ENCODE results near the gene HDAC9. TPM values are rescaled to one million over a fixed set of nuclear protein-coding genes. Genes with fewer than 3 reads are reported as not detected.
"Not testable (repeated sequence)": the region's sequence is repeated elsewhere in the genome, so short reads cannot be mapped to it uniquely, and the experiment has no call there.

Gene HDAC9
- total RNA-seq, 1 donor from 2014 or later = 52.7 TPM

DNA sequence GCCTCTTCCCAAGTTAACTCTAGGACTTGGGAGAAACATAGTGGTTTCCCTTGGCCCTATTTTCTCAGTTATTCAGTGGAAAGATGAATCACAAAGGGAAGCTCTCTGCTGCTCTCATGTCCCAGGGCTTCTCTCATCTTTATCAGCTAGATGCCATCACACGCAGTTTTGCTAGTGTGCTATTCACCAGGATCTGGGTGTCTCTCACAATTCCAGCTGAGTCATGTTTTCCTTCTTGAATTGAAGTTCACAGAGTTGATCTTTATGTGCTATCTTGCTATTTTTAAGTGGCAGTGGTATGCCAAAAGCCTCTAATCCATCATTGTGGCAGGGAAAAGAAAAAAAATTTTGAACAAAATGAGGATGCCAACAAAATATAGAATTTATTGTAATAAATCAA lies 520.6 kb downstream of the HDAC9 start:
- H3K27ac ChIP-seq (ENCODE audit: low read depth, low read length) = no peak overlapping the region
- H3K4me3 ChIP-seq (ENCODE audit: low read length in 3 of 3) = no peak overlapping the region
- H3K27me3 ChIP-seq (ENCODE audit: control insufficient read depth in 3 of 3, insufficient read depth in 3 of 3, low read length in 3 of 3) = no peaks in the 10 kb centered on the region
- H3K4me1 ChIP-seq (ENCODE audit: control insufficient read depth in 3 of 3, insufficient read depth in 3 of 3, low read length in 3 of 3) = no peaks in the 10 kb centered on the region
- H3K9ac ChIP-seq (ENCODE audit: low read depth in 1 of 3, low read length in 3 of 3) = no peak overlapping the region
- peaks cover 0 to 3% (median 0%) of the 10 kb centered on the region in 3 donors for H3K9me3 ChIP-seq (ENCODE audit: control insufficient read depth in 3 of 3, low read length in 3 of 3)
- H3K36me3 ChIP-seq (ENCODE audit: control insufficient read depth in 3 of 3, insufficient read depth in 3 of 3, low read length in 3 of 3) = no peaks in the 10 kb centered on the region

DNA sequence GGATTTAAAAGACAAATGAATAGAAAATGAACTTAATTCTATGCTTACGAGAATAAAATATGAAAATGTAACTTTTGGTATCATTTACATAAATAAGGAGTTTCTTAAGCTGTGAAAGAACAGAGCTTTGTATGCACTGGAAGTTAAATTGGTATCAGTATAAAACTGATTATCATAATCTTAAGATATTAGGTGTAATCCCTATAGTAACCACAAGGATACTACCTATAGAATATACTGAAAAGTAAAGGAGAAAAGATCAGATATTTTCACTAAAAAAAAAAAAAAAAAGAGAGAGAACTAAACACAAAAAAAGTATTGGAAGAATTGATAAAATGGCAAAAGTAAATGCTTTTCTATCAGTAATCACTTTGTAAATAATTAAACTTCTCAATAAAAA lies 521.8 kb downstream of the HDAC9 start:
- no peaks in the 10 kb centered on the region for H3K36me3 ChIP-seq (ENCODE audit: control insufficient read depth in 3 of 3, insufficient read depth in 3 of 3, low read length in 3 of 3)
- no peak overlapping the region for H3K9ac ChIP-seq (ENCODE audit: low read depth in 1 of 3, low read length in 3 of 3)
- no peaks in the 10 kb centered on the region for H3K4me1 ChIP-seq (ENCODE audit: control insufficient read depth in 3 of 3, insufficient read depth in 3 of 3, low read length in 3 of 3)
- H3K9me3 ChIP-seq (ENCODE audit: control insufficient read depth in 3 of 3, low read length in 3 of 3) = peaks cover 0 to 3% (median 0%) of the 10 kb centered on the region in 3 donors
- H3K27ac ChIP-seq (ENCODE audit: low read depth, low read length) = no peak overlapping the region
- no peaks in the 10 kb centered on the region for H3K27me3 ChIP-seq (ENCODE audit: control insufficient read depth in 3 of 3, insufficient read depth in 3 of 3, low read length in 3 of 3)
- H3K4me3 ChIP-seq (ENCODE audit: low read length in 3 of 3) = no peak overlapping the region

DNA sequence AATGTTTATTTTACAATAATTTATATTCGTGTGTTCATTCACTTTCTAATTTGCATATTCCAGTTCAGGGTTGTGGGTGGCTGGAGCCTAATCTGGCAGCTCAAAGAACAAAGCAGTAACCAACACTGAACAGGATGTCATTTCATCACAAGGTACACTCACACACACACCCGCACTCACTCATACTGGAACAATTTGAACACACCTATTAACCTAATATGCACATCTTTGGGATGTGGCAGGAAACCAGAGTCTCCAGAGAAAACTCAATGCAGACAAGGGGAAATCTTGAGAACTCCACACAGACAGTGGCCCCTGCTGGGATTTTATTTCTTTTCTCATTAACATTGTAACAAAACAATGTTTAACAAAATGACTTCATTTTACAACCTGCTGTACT lies 524.5 kb downstream of the HDAC9 start:
- H3K4me3 ChIP-seq (ENCODE audit: low read length in 3 of 3) = no peak overlapping the region
- no peaks in the 10 kb centered on the region for H3K4me1 ChIP-seq (ENCODE audit: control insufficient read depth in 3 of 3, insufficient read depth in 3 of 3, low read length in 3 of 3)
- H3K9ac ChIP-seq (ENCODE audit: low read depth in 1 of 3, low read length in 3 of 3) = no peak overlapping the region

DNA sequence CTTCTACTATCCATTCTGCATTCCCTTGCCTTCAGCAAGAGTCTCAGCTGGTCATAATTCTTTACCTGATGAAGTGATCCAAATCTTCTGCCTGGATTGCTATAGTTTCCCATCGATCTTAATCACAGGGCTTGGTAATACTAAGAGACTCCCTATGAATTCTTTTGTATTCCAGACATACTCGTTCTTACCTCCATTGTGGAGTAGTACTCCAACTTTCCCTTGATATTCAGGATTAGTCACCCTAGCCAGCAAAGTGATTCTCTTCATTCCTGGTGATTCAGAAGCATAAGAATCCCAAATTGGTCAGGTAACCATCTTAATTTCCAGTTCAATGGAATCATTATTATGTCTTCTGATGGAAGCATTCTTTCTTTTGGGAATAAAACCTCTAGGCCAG lies 525.2 kb downstream of the HDAC9 start:
- Histone ChIP-seq H3K4me3 (ENCODE audit: low read length in 3 of 3) (no peak overlapping the region), H3K27ac (ENCODE audit: low read depth, low read length) (no peak overlapping the region), H3K9me3 (ENCODE audit: control insufficient read depth in 3 of 3, low read length in 3 of 3) (peaks cover 0 to 3% (median 0%) of the 10 kb centered on the region in 3 donors), H3K36me3 (ENCODE audit: control insufficient read depth in 3 of 3, insufficient read depth in 3 of 3, low read length in 3 of 3) (no peaks in the 10 kb centered on the region), H3K4me1 (ENCODE audit: control insufficient read depth in 3 of 3, insufficient read depth in 3 of 3, low read length in 3 of 3) (no peaks in the 10 kb centered on the region), H3K27me3 (ENCODE audit: control insufficient read depth in 3 of 3, insufficient read depth in 3 of 3, low read length in 3 of 3) (no peaks in the 10 kb centered on the region), H3K9ac (ENCODE audit: low read depth in 1 of 3, low read length in 3 of 3) (no peak overlapping the region)

More for the DNA sequence above, 524.5 kb downstream of the HDAC9 start:
- Histone ChIP-seq H3K27me3 (ENCODE audit: control insufficient read depth in 3 of 3, insufficient read depth in 3 of 3, low read length in 3 of 3) (no peaks in the 10 kb centered on the region), H3K36me3 (ENCODE audit: control insufficient read depth in 3 of 3, insufficient read depth in 3 of 3, low read length in 3 of 3) (no peaks in the 10 kb centered on the region), H3K9me3 (ENCODE audit: control insufficient read depth in 3 of 3, low read length in 3 of 3) (peaks cover 0 to 3% (median 0%) of the 10 kb centered on the region in 3 donors), H3K27ac (ENCODE audit: low read depth, low read length) (no peak overlapping the region)

DNA sequence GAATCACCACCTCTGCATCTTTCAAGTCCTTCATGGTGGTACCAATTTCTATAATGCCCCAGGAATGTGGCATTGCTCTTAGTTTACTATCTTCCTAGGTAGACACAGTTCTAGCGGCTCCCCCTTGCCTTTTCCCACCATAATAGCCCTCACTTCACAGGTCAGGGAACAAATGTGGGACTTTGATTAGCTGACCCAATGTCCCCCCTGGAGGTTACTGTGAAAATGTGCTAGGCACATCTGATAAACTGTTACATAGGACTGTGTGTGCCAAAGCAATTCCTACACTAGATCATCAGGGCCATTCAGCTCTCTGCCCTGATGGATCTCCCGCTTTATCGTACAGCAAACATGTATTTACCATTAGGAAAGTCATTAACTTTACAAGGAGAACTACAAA lies 527.9 kb downstream of the HDAC9 start:
- Histone ChIP-seq H3K36me3 (ENCODE audit: control insufficient read depth in 3 of 3, insufficient read depth in 3 of 3, low read length in 3 of 3) (no peaks in the 10 kb centered on the region), H3K9ac (ENCODE audit: low read depth in 1 of 3, low read length in 3 of 3) (no peak overlapping the region), H3K27me3 (ENCODE audit: control insufficient read depth in 3 of 3, insufficient read depth in 3 of 3, low read length in 3 of 3) (no peaks in the 10 kb centered on the region), H3K9me3 (ENCODE audit: control insufficient read depth in 3 of 3, low read length in 3 of 3) (no peaks in the 10 kb centered on the region), H3K4me1 (ENCODE audit: control insufficient read depth in 3 of 3, insufficient read depth in 3 of 3, low read length in 3 of 3) (no peaks in the 10 kb centered on the region), H3K4me3 (ENCODE audit: low read length in 3 of 3) (no peak overlapping the region), H3K27ac (ENCODE audit: low read depth, low read length) (no peak overlapping the region)

DNA sequence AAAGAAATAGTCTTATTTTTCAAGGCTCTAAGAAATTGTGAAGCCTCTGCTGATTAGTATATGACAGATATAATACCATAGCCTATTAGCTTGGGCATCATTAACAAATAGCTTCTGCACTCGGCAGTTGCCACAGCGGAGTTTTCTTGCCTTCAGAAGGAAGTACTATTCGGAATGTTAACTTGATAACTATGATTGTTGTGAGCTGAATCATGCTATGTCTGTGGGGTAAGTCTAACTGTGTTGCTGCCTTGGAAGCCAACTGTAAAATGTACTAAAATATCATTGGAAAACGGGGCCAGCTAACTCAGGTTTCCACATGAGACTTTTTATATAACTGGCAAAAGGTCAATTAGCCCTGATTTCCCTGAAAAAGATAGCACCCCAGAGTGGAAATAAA lies 528.7 kb downstream of the HDAC9 start:
- no peaks in the 10 kb centered on the region for H3K27me3 ChIP-seq (ENCODE audit: control insufficient read depth in 3 of 3, insufficient read depth in 3 of 3, low read length in 3 of 3)
- H3K9me3 ChIP-seq (ENCODE audit: control insufficient read depth in 3 of 3, low read length in 3 of 3) = no peaks in the 10 kb centered on the region
- H3K4me3 ChIP-seq (ENCODE audit: low read length in 3 of 3) = no peak overlapping the region
- no peak overlapping the region for H3K27ac ChIP-seq (ENCODE audit: low read depth, low read length)
- no peaks in the 10 kb centered on the region for H3K4me1 ChIP-seq (ENCODE audit: control insufficient read depth in 3 of 3, insufficient read depth in 3 of 3, low read length in 3 of 3)
- no peak overlapping the region for H3K9ac ChIP-seq (ENCODE audit: low read depth in 1 of 3, low read length in 3 of 3)
- no peaks in the 10 kb centered on the region for H3K36me3 ChIP-seq (ENCODE audit: control insufficient read depth in 3 of 3, insufficient read depth in 3 of 3, low read length in 3 of 3)

DNA sequence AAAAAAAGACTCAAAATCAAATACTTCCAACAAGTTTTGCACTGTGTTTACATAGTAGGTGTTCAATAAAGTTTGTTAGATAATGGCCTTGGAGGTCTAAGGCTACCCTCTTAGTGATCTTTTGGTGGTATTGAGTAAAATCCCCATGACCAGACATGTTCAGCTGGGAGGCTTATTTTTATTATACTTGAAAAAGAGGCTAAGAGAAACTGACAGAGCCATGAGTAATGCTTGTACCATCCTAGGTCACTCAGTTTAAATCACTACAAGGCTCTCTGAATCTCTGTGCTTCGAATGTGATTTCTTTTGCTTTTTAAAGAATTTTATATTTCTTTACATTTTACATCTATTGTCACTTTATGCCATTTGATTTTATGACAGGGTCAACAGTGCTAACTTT lies 531.3 kb downstream of the HDAC9 start:
- Histone ChIP-seq H3K9me3 (ENCODE audit: control insufficient read depth in 3 of 3, low read length in 3 of 3) (no peaks in the 10 kb centered on the region), H3K9ac (ENCODE audit: low read depth in 1 of 3, low read length in 3 of 3) (no peak overlapping the region), H3K27ac (ENCODE audit: low read depth, low read length) (no peak overlapping the region), H3K4me3 (ENCODE audit: low read length in 3 of 3) (no peak overlapping the region), H3K27me3 (ENCODE audit: control insufficient read depth in 3 of 3, insufficient read depth in 3 of 3, low read length in 3 of 3) (no peaks in the 10 kb centered on the region), H3K4me1 (ENCODE audit: control insufficient read depth in 3 of 3, insufficient read depth in 3 of 3, low read length in 3 of 3) (no peaks in the 10 kb centered on the region), H3K36me3 (ENCODE audit: control insufficient read depth in 3 of 3, insufficient read depth in 3 of 3, low read length in 3 of 3) (no peaks in the 10 kb centered on the region)

DNA sequence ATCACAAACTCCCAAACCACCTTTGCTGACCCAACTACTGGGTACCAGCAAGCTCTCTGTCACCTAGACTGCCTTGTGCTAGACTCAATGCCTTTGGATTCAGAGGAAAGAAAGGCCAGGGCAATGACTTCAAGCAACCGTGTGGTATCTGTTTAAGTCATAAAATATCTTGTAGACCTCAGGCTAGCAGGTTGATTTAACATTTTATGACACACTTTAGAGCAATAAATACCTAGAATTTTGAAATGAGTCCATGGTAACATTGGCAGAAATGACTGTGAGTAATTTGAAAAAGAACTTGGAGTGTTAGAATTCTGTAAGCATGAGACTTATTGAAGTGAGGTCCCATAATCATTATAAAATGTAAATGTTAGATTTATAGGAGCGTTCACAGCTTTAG lies 534.7 kb downstream of the HDAC9 start:
- Histone ChIP-seq H3K9ac (ENCODE audit: low read depth in 1 of 3, low read length in 3 of 3) (no peak overlapping the region), H3K4me3 (ENCODE audit: low read length in 3 of 3) (no peak overlapping the region), H3K36me3 (ENCODE audit: control insufficient read depth in 3 of 3, insufficient read depth in 3 of 3, low read length in 3 of 3) (no peaks in the 10 kb centered on the region), H3K27ac (ENCODE audit: low read depth, low read length) (no peak overlapping the region), H3K9me3 (ENCODE audit: control insufficient read depth in 3 of 3, low read length in 3 of 3) (no peaks in the 10 kb centered on the region), H3K27me3 (ENCODE audit: control insufficient read depth in 3 of 3, insufficient read depth in 3 of 3, low read length in 3 of 3) (no peaks in the 10 kb centered on the region), H3K4me1 (ENCODE audit: control insufficient read depth in 3 of 3, insufficient read depth in 3 of 3, low read length in 3 of 3) (no peaks in the 10 kb centered on the region)

DNA sequence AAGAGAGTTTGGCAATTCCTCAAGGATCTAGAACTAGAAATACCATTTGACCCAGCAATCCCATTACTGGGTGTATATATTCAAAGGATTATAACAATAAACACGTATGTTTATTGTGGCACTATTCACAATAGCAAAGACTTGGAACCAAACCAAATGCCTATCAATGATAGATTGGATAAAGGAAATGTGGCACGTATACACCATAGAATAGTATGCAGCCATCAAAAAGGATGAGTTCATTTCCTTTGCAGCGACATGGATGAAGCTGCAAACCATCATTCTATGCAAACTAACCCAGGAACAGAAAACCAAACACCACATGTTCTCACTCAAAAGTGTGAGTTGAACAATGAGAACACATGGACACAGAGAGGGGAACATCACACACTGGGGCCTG lies 537.4 kb downstream of the HDAC9 start:
- not testable (repeated sequence) for H3K4me1 ChIP-seq (ENCODE audit: control insufficient read depth in 3 of 3, insufficient read depth in 3 of 3, low read length in 3 of 3); H3K9ac ChIP-seq (ENCODE audit: low read depth in 1 of 3, low read length in 3 of 3); H3K9me3 ChIP-seq (ENCODE audit: control insufficient read depth in 3 of 3, low read length in 3 of 3); H3K27ac ChIP-seq (ENCODE audit: low read depth, low read length); H3K4me3 ChIP-seq (ENCODE audit: low read length in 3 of 3); H3K36me3 ChIP-seq (ENCODE audit: control insufficient read depth in 3 of 3, insufficient read depth in 3 of 3, low read length in 3 of 3); H3K27me3 ChIP-seq (ENCODE audit: control insufficient read depth in 3 of 3, insufficient read depth in 3 of 3, low read length in 3 of 3)

DNA sequence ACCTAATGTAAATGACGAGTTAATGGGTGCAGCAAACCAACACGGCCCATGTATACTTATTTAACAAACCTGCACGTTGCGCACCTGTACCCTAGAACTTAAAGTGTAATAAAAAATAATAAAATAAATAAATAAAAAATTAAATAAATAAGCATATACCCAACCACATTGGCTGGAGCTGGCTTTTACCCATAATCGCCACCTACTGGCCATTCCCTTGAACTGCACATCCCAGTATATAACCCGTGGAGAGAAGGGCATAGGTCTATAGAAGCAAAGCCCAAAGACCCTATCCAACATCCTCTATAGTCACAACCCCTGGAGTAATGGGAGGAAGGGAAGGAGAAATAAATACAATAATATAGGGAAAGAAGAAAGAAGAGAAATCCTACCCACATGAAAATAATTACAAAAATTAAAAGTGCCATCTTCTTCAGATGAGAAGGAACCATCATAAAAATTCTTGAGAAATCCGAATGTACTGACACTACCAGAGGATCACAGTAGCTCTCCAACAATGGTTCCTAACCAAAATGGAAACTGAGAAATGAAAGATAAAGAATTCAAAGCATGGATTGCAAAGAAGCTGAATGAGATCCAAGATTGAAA lies 556.3 kb downstream of the HDAC9 start:
- Histone ChIP-seq H3K27ac (ENCODE audit: low read depth, low read length) (no peak overlapping the region), H3K4me3 (ENCODE audit: low read length in 3 of 3) (no peak overlapping the region)

More for the DNA sequence above, 556.3 kb downstream of the HDAC9 start:
- no peaks in the 10 kb centered on the region for H3K9me3 ChIP-seq (ENCODE audit: control insufficient read depth in 3 of 3, low read length in 3 of 3)
- H3K4me1 ChIP-seq (ENCODE audit: control insufficient read depth in 3 of 3, insufficient read depth in 3 of 3, low read length in 3 of 3) = no peaks in the 10 kb centered on the region
- H3K36me3 ChIP-seq (ENCODE audit: control insufficient read depth in 3 of 3, insufficient read depth in 3 of 3, low read length in 3 of 3) = no peaks in the 10 kb centered on the region
- H3K9ac ChIP-seq (ENCODE audit: low read depth in 1 of 3, low read length in 3 of 3) = no peak overlapping the region
- no peaks in the 10 kb centered on the region for H3K27me3 ChIP-seq (ENCODE audit: control insufficient read depth in 3 of 3, insufficient read depth in 3 of 3, low read length in 3 of 3)

Measured in skeletal muscle tissue (tissue), 4 donors.